WTC11 (cell line): ENCODE data around the gene TET1. TPM values are rescaled to one million over a fixed set of nuclear protein-coding genes. Genes with fewer than 3 reads are reported as not detected.
A peak's percentile ranks its signal among the peaks of the same experiment; 100 is the strongest.

Experiments
- ATAC-seq: fragments of 200-7000 bp; cut with Tn5 transposase; 2 replicates; pipeline ENCODE4 v1.10.0; 2021; ENCODE audit warnings: mild to moderate bottlenecking, moderate library complexity
- CTCF ChIA-PET: fragments of 300-600 bp; sonication (Branson Sonifier 250); formaldehyde crosslinking; loops from one replicate; lab custom pipeline; 2021; ENCODE audit warnings: antibody characterized with exemption; lab: Charles Lee
- POLR2A ChIA-PET: fragments of 350-600 bp; sonication (Branson Sonifier 250); formaldehyde crosslinking; loops from one replicate; lab custom pipeline; 2021; ENCODE audit warnings: antibody characterized with exemption; lab: Charles Lee
- DNase-seq: peaks from one replicate; pipeline ENCODE4 v3.0.0; 2021; ENCODE audit warnings: low spot score
- H3K27ac Mint-ChIP-seq: 2 replicates; pipeline ENCODE4 v1.8.0; 2021; ENCODE audit warnings: mixed read lengths
- H3K27me3 Mint-ChIP-seq: 2 replicates; pipeline ENCODE4 v1.8.0; 2021; ENCODE audit warnings: low read depth, mild to moderate bottlenecking, moderate library complexity, mixed read lengths
- H3K36me3 Mint-ChIP-seq: 2 replicates; pipeline ENCODE4 v1.8.0; 2021; ENCODE audit warnings: mixed read lengths
- H3K4me1 Mint-ChIP-seq: 2 replicates; pipeline ENCODE4 v1.8.0; 2022; ENCODE audit warnings: mixed read lengths
- H3K4me3 Mint-ChIP-seq: 2 replicates; pipeline ENCODE4 v1.8.0; 2021; ENCODE audit warnings: mild to moderate bottlenecking, moderate library complexity, mixed read lengths
- H3K9me3 Mint-ChIP-seq: 2 replicates; pipeline ENCODE4 v1.8.0; 2021; ENCODE audit warnings: mixed read lengths
- AR ChIP-seq: fragments of 250-450 bp; sonication (Bioruptor Pico); IDR thresholded peaks from 2 replicates; pipeline ENCODE4 v1.9.0; 2021; ENCODE audit warnings: mild to moderate bottlenecking
- ATF1 ChIP-seq: sonication (generic); formaldehyde crosslinking; IDR thresholded peaks from 2 replicates; pipeline ENCODE4 v1.8.1; 2023; ENCODE audit warnings: mild to moderate bottlenecking, moderate library complexity, missing genetic modification reagents
- E2F1 ChIP-seq: sonication (generic); formaldehyde crosslinking; IDR thresholded peaks from 2 replicates; pipeline ENCODE4 v1.8.0; 2022; ENCODE audit warnings: mild to moderate bottlenecking, missing genetic modification reagents
- GTF2I ChIP-seq: fragments of 250-450 bp; sonication (Bioruptor Pico); conservative IDR thresholded peaks from 2 replicates; pipeline ENCODE4 v1.4.0; 2021; ENCODE audit warnings: mild to moderate bottlenecking
- NR2C2 ChIP-seq: sonication (generic); formaldehyde crosslinking; IDR thresholded peaks from 2 replicates; pipeline ENCODE4 v1.8.0; 2022; ENCODE audit warnings: mild to moderate bottlenecking, missing genetic modification reagents
- USF2 ChIP-seq: sonication (generic); formaldehyde crosslinking; IDR thresholded peaks from 2 replicates; pipeline ENCODE4 v1.8.1; 2023; ENCODE audit warnings: mild to moderate bottlenecking, missing genetic modification reagents, moderate library complexity
- ZNF263 ChIP-seq: sonication (generic); formaldehyde crosslinking; IDR thresholded peaks from 2 replicates; pipeline ENCODE4 v1.8.1; 2022; ENCODE audit warnings: low read depth, mild to moderate bottlenecking, moderate library complexity, missing genetic modification reagents
- ZNF396 ChIP-seq: fragments of 250-450 bp; sonication (Bioruptor Pico); IDR thresholded peaks from 2 replicates; pipeline ENCODE4 v1.8.0; 2021; ENCODE audit warnings: mild to moderate bottlenecking, moderate library complexity, borderline replicate concordance
- ZNF423 ChIP-seq: fragments of 250-450 bp; sonication (Bioruptor Pico); IDR thresholded peaks from 2 replicates; pipeline ENCODE4 v2.1.2; 2022; ENCODE audit warnings: mild to moderate bottlenecking, moderate library complexity
- ZNF532 ChIP-seq: fragments of 250-450 bp; sonication (Bioruptor Pico); IDR thresholded peaks from 2 replicates; pipeline ENCODE4 v1.9.0; 2021; ENCODE audit warnings: mild to moderate bottlenecking, borderline replicate concordance
- ZNF671 ChIP-seq: fragments of 250-450 bp; sonication (Bioruptor Pico); IDR thresholded peaks from 2 replicates; pipeline ENCODE4 v1.8.0; 2021; ENCODE audit warnings: mild to moderate bottlenecking
- total RNA-seq: library from RNA; stranded (reverse); gene quantifications from 3 replicates; pipeline ENCODE4 v1.2.3, GENCODE V29; 2021
- TF ChIP-seq, protein P1 (sequence below): fragments of 200-600 bp; IDR thresholded peaks from 2 replicates; pipeline ENCODE4 v1.8.0; 2022; ENCODE audit warnings: antibody characterized with exemption
- TF ChIP-seq, protein P2 (sequence below): sonication (generic); formaldehyde crosslinking; conservative IDR thresholded peaks from 2 replicates; pipeline ENCODE4 v1.8.1; 2022; ENCODE audit warnings: mild to moderate bottlenecking, missing genetic modification reagents
- TF ChIP-seq, protein P3 (sequence below): fragments of 250-450 bp; sonication (Bioruptor Pico); conservative IDR thresholded peaks from 2 replicates; pipeline ENCODE4 v1.9.0; 2021; ENCODE audit warnings: mild to moderate bottlenecking
- TF ChIP-seq, protein P4 (sequence below): sonication (generic); formaldehyde crosslinking; IDR thresholded peaks from 2 replicates; pipeline ENCODE4 v1.8.1; 2023; ENCODE audit warnings: mild to moderate bottlenecking, missing genetic modification reagents, moderate library complexity
- TF ChIP-seq, protein P5 (sequence below): sonication (generic); formaldehyde crosslinking; IDR thresholded peaks from 2 replicates; pipeline ENCODE4 v1.8.0; 2022; ENCODE audit warnings: mild to moderate bottlenecking, missing genetic modification reagents

TET1 gene
- total RNA-seq, 1 experiment from 2014 or later: 71.4 TPM

DNA sequence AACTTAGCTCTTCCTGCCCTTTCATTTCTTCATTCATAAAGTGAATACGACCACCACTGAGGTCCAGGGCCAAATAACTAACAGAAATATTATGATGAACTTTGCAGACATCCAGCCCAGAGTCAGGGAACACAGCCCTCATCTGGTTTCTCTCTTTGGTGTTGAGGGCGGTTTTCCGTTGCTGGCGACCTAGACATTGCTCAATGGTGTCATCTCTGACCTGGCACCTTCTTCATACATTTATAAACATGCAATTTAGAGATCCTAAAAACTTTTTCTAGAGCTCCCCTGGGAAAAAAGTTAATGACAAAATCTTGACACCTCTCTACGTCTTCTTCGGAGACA is 324 bp upstream of the TET1 start (continued):
- TF ChIP-seq AR (CRISPR knock-in tag) (no peak), ZNF396 (no peak), GTF2I (CRISPR knock-in tag) (no peak)
- TF ChIP-seq, protein P1, sequence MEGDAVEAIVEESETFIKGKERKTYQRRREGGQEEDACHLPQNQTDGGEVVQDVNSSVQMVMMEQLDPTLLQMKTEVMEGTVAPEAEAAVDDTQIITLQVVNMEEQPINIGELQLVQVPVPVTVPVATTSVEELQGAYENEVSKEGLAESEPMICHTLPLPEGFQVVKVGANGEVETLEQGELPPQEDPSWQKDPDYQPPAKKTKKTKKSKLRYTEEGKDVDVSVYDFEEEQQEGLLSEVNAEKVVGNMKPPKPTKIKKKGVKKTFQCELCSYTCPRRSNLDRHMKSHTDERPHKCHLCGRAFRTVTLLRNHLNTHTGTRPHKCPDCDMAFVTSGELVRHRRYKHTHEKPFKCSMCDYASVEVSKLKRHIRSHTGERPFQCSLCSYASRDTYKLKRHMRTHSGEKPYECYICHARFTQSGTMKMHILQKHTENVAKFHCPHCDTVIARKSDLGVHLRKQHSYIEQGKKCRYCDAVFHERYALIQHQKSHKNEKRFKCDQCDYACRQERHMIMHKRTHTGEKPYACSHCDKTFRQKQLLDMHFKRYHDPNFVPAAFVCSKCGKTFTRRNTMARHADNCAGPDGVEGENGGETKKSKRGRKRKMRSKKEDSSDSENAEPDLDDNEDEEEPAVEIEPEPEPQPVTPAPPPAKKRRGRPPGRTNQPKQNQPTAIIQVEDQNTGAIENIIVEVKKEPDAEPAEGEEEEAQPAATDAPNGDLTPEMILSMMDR: no peak
- TF ChIP-seq, protein P2, sequence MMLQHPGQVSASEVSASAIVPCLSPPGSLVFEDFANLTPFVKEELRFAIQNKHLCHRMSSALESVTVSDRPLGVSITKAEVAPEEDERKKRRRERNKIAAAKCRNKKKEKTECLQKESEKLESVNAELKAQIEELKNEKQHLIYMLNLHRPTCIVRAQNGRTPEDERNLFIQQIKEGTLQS (CRISPR knock-in tag): no peak

- H3K4me1 Mint-ChIP-seq: peaks cover 43% of the 10 kb centered on the region
- ChIA-PET POLR2A (interaction anchor here (1.2 to 4.9 kb wide), 2 partner anchors 16 to 39 kb away, joined by 3 to 61 read pairs; no protein-coding TSS in a partner anchor), CTCF (interaction anchor here (1.9 to 2.7 kb wide), 3 partner anchors 10 to 39 kb away, joined by 6 to 16 read pairs (median 15); no protein-coding TSS in a partner anchor)
- no peaks in the 10 kb centered on the region; the same call in 1 of the 2 replicates for H3K27me3 Mint-ChIP-seq
- peak overlapping the region; percentile 97 for H3K27ac Mint-ChIP-seq
- peak; percentile 6 for ATAC-seq
- H3K9me3 Mint-ChIP-seq: no peaks in the 10 kb centered on the region
- H3K4me3 Mint-ChIP-seq: peak overlapping the region; percentile 98
- peaks cover 11% of the 10 kb centered on the region for H3K36me3 Mint-ChIP-seq
- peak; percentile 38 for DNase-seq
- 0 out of 2 replicates have a peak, but pooled peaks have one; percentile 21 for TF ChIP-seq ATF1 (CRISPR knock-in tag)
- TF ChIP-seq, protein P3, sequence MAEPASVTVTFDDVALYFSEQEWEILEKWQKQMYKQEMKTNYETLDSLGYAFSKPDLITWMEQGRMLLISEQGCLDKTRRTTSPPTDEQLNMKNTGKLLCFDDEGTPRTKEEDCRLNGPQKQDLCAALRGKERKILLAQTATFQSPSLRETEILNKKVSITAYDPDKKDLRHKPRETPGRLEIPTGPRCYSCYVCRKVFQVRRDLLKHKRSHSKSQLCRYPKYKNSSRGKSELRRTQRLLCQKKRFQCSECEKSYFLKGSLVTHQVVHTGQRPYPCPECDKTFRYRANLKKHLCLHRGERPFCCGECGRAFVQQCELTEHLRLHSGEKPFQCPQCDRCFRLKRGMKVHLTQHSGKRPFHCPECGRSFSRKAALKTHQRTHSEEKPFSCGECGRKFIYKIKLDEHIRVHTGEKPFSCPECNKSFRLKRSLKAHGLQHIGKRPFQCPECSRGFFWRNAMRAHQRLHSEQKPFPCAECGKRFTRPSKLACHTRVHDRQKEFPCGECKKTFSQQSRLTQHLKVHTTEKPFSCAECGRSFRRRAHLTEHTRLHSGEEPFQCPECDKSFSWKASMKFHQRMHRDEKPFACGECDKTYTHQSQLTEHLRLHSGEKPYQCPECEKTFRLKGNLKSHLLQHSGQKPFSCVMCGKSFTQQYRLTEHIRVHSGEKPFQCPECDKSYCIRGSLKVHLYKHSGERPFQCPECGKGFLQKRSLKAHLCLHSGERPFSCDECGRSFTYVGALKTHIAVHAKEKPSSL (CRISPR knock-in tag): no peak
- TF ChIP-seq ZNF532 (CRISPR knock-in tag): no peak
- TF ChIP-seq E2F1: no peak
- TF ChIP-seq ZNF423 (CRISPR knock-in tag): peak; percentile 53; the same call in 1 of the 2 replicates
- peak; percentile 55 for TF ChIP-seq USF2 (CRISPR knock-in tag)
- TF ChIP-seq ZNF671: no peak
- TF ChIP-seq, protein P4, sequence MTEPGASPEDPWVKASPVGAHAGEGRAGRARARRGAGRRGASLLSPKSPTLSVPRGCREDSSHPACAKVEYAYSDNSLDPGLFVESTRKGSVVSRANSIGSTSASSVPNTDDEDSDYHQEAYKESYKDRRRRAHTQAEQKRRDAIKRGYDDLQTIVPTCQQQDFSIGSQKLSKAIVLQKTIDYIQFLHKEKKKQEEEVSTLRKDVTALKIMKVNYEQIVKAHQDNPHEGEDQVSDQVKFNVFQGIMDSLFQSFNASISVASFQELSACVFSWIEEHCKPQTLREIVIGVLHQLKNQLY (CRISPR knock-in tag): no peak
- TF ChIP-seq, protein P5, sequence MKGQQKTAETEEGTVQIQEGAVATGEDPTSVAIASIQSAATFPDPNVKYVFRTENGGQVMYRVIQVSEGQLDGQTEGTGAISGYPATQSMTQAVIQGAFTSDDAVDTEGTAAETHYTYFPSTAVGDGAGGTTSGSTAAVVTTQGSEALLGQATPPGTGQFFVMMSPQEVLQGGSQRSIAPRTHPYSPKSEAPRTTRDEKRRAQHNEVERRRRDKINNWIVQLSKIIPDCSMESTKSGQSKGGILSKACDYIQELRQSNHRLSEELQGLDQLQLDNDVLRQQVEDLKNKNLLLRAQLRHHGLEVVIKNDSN (CRISPR knock-in tag): peak; percentile 48; the same call in 1 of the 2 replicates
- no peak for TF ChIP-seq NR2C2 (CRISPR knock-in tag)
- no peak for TF ChIP-seq ZNF263 (CRISPR knock-in tag)
These were observed 1.1 kb downstream of the TET1 start for GRCh38 chr10:68560943-68561864.
